GM19455 (cell line): ENCODE data around the gene JPH3.

ENCODE experiments used
- ATAC-seq: cut with Tn5 transposase; IDR thresholded peaks from one replicate; pipeline ENCODE4 v1.9.1; 2021; ENCODE audit not compliant: unreplicated experiment

Gene JPH3

GRCh38 chr16:87733190-87733589, 130.9 kb downstream of the JPH3 start:
- ATAC-seq: no peak

- ATAC-seq: no peak
Measured at GRCh38 chr16:87734644-87735043, 132.3 kb downstream of the JPH3 start.

DNA sequence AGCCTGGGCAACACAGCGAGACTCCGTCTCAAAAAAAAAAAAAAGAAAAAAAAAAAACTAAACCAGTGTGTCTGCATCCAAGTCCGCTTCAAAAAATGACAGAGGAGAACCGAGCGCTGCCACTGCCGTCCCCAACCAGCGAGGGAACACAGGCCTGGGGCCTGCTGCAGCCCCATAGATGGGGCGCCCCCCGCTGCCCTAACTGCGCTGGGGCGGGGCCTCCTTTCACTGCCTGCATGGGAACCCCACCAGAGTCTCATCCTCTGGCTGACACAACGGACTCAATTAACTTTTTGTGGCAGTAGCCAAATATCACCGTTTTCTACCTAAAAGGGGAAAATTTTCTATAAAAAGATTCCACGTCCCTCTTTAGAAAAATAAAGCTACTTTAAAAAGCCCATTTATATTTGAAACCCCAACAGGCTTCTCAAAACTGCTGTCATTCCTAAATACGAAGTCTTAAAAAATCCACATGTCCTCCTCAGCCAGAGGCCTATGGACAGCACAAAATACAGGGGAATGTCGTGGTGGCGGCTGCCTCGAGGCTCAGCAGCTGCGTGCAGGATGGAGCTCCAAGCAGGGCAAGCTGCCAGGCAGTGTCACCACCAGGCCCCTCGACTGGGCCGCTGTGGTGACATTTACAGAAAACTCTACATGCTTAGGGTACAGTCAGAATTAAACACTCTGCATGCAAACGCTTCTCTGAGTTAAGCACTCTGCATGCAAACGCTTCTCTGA, 133.1 kb downstream of the JPH3 start:
- no peak for ATAC-seq

- no peak for ATAC-seq
Measured at GRCh38 chr16:87736008-87736382, 133.7 kb downstream of the JPH3 start.

- ATAC-seq: no peak
Measured at GRCh38 chr16:87739801-87740200, 137.5 kb downstream of the JPH3 start.

DNA sequence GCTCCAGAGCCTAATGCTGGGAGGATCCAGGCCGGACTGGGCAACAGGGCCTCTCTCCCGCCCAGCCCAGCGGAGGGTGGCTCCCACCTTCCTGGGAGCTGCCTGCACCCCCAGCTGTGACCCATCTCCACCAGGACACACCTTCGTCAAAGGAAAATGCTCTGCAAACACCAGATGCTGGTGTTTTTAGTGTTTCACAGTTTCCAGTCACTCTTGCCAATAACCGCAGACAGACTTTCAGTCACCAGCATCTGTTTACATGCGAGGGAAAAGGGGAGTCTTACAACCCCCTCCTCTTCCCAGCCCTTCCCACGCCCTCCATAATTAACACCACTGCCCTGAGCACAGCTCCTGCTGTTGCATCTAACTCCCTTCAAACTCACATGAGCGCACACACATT, 138.1 kb downstream of the JPH3 start:
- no peak for ATAC-seq

DNA sequence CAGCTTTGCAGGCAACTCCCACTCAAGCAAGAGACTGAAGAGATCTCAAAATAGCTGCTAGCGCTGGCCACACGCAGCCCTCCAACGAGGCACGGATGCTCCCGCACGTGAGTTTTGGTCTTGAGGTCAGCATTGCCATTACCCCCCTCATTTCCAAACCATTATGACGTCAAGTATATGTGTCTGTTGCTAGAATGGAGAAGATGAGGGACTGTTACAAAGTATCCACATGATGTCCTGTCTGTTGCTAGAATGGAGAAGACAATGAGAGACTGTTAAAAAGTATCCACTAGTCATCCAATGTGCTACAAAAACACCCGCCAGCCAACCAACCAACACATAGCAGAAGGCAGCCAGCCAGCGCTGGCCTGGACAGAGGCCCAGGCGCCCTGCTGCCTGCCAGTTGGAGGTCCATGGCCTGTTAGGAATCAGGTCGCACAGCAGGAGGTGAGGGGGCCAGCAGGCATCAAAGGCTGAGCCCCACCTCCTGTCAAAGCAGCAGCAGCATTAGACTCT, 138.7 kb downstream of the JPH3 start:
- ATAC-seq: no peak

DNA sequence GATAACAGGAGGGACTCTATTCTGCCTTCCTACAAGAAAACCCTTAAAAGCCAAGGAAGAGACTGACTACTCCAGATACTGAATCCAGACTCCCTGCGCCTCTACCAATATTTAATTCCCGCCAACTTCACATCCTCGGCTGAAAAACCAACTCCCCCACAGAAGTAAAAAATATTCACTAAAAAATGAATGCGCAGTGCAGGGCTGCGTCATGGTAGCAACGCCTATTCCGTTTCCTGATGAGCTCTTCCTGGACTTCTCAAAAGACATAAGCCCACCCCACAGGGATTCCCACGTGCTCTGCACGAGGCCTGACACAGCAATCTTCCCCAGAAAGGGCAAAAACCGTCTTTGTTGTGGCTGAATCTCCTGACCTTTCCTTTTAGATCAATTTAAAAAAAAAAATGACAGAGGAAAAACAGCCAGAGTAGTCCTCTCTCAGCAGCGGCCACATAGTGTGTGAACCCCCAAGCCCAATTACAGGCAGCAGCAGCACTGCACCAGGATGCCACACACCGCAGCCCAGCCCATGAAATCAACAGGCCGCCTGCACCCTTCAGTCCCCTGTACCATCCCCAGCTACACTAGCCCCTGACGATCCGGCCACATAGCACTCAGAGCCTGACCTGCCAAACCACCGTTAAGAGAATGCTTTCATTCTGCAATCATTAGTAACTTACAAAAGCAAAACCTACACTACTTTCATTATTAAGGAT, 139.6 kb downstream of the JPH3 start:
- ATAC-seq: no peak

DNA sequence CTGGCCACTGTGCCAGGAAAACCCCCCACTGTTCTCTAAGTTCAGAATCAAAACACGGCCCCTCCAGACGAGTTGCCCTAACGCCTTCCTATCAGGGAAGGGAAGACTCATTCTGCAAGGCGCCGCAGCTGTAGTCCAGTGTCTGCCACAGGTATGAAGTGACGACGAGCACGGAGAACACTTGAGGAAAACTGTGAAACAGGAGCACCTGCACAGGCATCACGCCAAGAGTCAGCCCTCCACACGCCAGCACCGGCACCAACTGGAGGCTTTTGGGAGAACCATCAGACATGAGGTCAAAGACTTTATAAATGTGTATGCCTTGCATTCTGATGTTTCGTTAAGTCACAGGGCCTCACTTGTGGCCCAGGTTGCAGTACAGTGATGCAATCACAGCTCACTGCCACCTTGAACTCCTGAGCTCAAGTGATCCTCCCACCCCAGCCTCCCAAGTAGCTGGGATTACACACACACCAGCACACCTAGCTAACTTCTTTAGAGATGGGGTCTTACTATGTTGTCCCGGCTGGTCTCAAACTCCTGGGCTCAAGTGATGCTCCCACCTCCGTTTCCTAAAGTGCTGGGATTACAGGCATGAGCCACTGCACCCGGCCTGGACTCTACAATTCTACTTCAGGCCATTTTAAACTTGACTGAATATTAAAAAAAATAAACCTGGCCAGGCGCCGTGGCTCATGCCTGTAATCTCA, 140.6 kb downstream of the JPH3 start:
- no peak for ATAC-seq

DNA sequence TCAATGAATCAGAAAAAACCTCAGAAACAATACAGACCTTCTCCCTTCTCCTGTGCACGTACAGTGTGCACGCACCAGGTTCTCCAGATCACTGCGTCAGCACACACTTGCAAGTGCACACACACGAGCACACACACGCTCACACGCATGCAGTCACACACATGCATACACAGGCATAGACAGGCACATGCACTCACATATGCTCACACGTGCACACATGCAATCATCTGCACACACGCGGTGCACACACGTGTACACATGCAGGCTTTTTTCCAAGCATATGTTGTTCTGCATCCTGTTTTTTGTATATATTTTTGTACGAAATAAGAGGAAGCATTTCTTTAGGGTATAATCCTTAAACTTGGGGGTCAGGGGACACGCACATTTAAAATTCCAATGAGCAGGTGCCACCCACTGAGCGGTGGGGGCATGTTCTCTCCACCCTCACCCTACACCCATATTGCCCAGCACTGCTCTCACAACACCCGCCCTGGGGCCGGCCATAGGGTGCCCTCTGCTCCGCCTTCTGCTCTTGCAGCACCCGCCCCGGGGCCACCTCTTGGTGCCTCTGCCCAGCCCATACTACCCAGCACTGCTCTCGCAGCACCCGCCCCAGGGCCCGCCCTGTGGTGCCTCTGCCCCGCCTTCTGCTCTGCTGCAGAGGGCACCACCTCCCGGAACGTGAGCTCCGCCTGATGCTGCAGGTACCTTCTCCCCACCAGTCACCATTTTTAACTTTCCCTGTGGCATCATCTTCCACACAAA, 142.6 kb downstream of the JPH3 start:
- no peak for ATAC-seq

GRCh38 chr16:87746178-87746577, 143.9 kb downstream of the JPH3 start:
- no peak for ATAC-seq
